Measurements from ENCODE around the gene PKN3.
"Not testable (repeated sequence)": the region's sequence is repeated elsewhere in the genome, so short reads cannot be mapped to it uniquely, and the experiment has no call there.

PKN3 gene

GRCh38 chr9:128702445-128702948 lies at the start of gene PKN3:
Gene PKN3 (plus strand): TSS chr9:128702503. CDS start chr9:128702916, 413 bp downstream.
- peak in 51 of 58 donors; percentile 11 to 82 (median 50) for DNase-seq

GRCh38 chr9:128653908-128654307 lies 48.4 kb upstream of the PKN3 start:
- DNase-seq = no peak

GRCh38 chr9:128654481-128654880 lies 47.8 kb upstream of the PKN3 start:
- no peak for DNase-seq

- peak; percentile 37 to 97 (median 89) for DNase-seq
These were observed 45.6 kb upstream of the PKN3 start, which contains the start of gene DYNC2I2 for GRCh38 chr9:128656416-128657343. Gene DYNC2I2 (minus strand): TSS chr9:128656847. CDS start chr9:128656726, 121 bp downstream.

- no peak for DNase-seq
These were observed 45.0 kb upstream of the PKN3 start for GRCh38 chr9:128657344-128657704.

- DNase-seq = no peak
These were observed 44.5 kb upstream of the PKN3 start for GRCh38 chr9:128657796-128658195.

- not testable (repeated sequence) for DNase-seq
These were observed 35.8 kb upstream of the PKN3 start for GRCh38 chr9:128666481-128666941.

- DNase-seq = no peak
These were observed 32.5 kb upstream of the PKN3 start for GRCh38 chr9:128669786-128670185.

GRCh38 chr9:128675382-128675781 lies 26.9 kb upstream of the PKN3 start:
- DNase-seq = no peak

GRCh38 chr9:128677794-128678193 lies 24.5 kb upstream of the PKN3 start:
- DNase-seq = no peak

- DNase-seq = no peak
These were observed 18.8 kb upstream of the PKN3 start for GRCh38 chr9:128683340-128684064.

- DNase-seq = no peak
These were observed 18.3 kb upstream of the PKN3 start for GRCh38 chr9:128684065-128684324.

GRCh38 chr9:128684325-128685199 lies 17.7 kb upstream of the PKN3 start:
- peak in 28 of 58 donors; percentile 4 to 48 (median 20) for DNase-seq

- DNase-seq = no peak
These were observed 16.4 kb upstream of the PKN3 start for GRCh38 chr9:128685636-128686489.

- no peak for DNase-seq
These were observed 14.8 kb upstream of the PKN3 start for GRCh38 chr9:128687453-128687852.

- DNase-seq = peak in 57 of 58 donors; percentile 49 to 98 (median 86)
These were observed 13.6 kb upstream of the PKN3 start, which contains the start of gene SET for GRCh38 chr9:128688501-128689292. Gene SET (plus strand): TSS chr9:128689222. CDS start chr9:128689583, 361 bp downstream.

- DNase-seq = peak in 28 of 58 donors; percentile 36 to 82 (median 64)
These were observed 13.0 kb upstream of the PKN3 start for GRCh38 chr9:128689293-128689774.

- DNase-seq = peak in 25 of 58 donors; percentile 3 to 58 (median 23)
These were observed 12.3 kb upstream of the PKN3 start for GRCh38 chr9:128689820-128690683.

All from anterior cingulate cortex (tissue), 58 donors.